PC-3 (cell line): ENCODE data around the gene PLEKHO2. TPM values are rescaled to one million over a fixed set of nuclear protein-coding genes. Genes with fewer than 3 reads are reported as not detected.

Experiments used
- ATAC-seq: fragments of 200-7000 bp; cut with Tn5 transposase; 2 replicates; pipeline ENCODE4 v1.9.1; 2020; ENCODE audit warnings: mild to moderate bottlenecking, moderate library complexity
- BruUV-seq: library from RNA; stranded (reverse); fragments of 400-500 nt; replicated peaks from 2 replicates; lab custom pipeline; 2021; lab: Mats Ljungman, UMichigan
- CTCF ChIA-PET: fragments of 300-600 bp; sonication (Branson Sonifier 250); formaldehyde crosslinking; loops from one replicate; lab custom pipeline; 2022; ENCODE audit warnings: antibody characterized with exemption; lab: Charles Lee
- POLR2A ChIA-PET: fragments of 300-600 bp; sonication (Branson Sonifier 250); formaldehyde crosslinking; loops from one replicate; lab custom pipeline; 2022; ENCODE audit warnings: antibody characterized with exemption; ENCODE audit not compliant: unreplicated experiment; lab: Charles Lee
- DNase-seq: peaks from one replicate; pipeline ENCODE4 v3.0.0-alpha.2; 2015
- H2AFZ ChIP-seq: fragments of 300-600 bp; sonication (generic); 2 replicates; pipeline ENCODE4 v1.6.0; 2016; ENCODE audit warnings: antibody characterized with exemption, low read length
- H3F3A ChIP-seq: fragments of 300-600 bp; sonication (generic); one replicate; pipeline ENCODE4 v1.6.0; 2017; ENCODE audit warnings: antibody characterized with exemption, low read length, control low read depth, mild to moderate bottlenecking; ENCODE audit not compliant: unreplicated experiment
- H3K27ac ChIP-seq: fragments of 300-600 bp; sonication (generic); 2 replicates; pipeline ENCODE4 v1.5.1; 2016; ENCODE audit warnings: mild to moderate bottlenecking, low read length
- H3K27me3 ChIP-seq: fragments of 300-600 bp; sonication (generic); 2 replicates; pipeline ENCODE4 v1.6.1; 2016; ENCODE audit warnings: low read length, mixed read lengths
- H3K36me3 ChIP-seq: fragments of 300-600 bp; sonication (generic); 2 replicates; pipeline ENCODE4 v1.6.1; 2016; ENCODE audit warnings: low read depth, mixed run types, low read length, mixed read lengths
- H3K4me1 ChIP-seq: fragments of 300-600 bp; sonication (generic); 2 replicates; pipeline ENCODE4 v1.5.1; 2016; ENCODE audit warnings: low read length; ENCODE audit not compliant: insufficient read depth
- H3K4me2 ChIP-seq: fragments of 300-600 bp; sonication (generic); 2 replicates; pipeline ENCODE4 v1.6.0; 2016; ENCODE audit warnings: low read length
- H3K4me3 ChIP-seq: fragments of 300-600 bp; sonication (generic); 2 replicates; pipeline ENCODE4 v1.5.1; 2016; ENCODE audit warnings: mild to moderate bottlenecking, low read length, mixed read lengths
- H3K79me2 ChIP-seq: fragments of 300-600 bp; sonication (generic); 2 replicates; pipeline ENCODE4 v1.6.1; 2017; ENCODE audit warnings: low read length, mixed read lengths
- H3K9ac ChIP-seq: fragments of 300-600 bp; sonication (generic); 2 replicates; pipeline ENCODE4 v1.6.0; 2016; ENCODE audit warnings: mild to moderate bottlenecking, low read length
- H3K9me2 ChIP-seq: fragments of 300-600 bp; sonication (generic); replicated peaks from 2 replicates; pipeline ENCODE4 v1.6.1; 2016; ENCODE audit warnings: mixed run types, low read length, mixed read lengths
- H3K9me3 ChIP-seq: fragments of 300-600 bp; sonication (generic); 2 replicates; pipeline ENCODE4 v1.6.1; 2016; ENCODE audit warnings: low read length, mixed read lengths
- H4K20me1 ChIP-seq: fragments of 300-600 bp; sonication (generic); 2 replicates; pipeline ENCODE4 v1.6.1; 2016; ENCODE audit warnings: low read length, mixed read lengths
- EZH2 ChIP-seq: fragments of 300-600 bp; sonication (generic); IDR thresholded peaks from one replicate; pipeline ENCODE4 v1.6.1; 2017; ENCODE audit warnings: antibody characterized with exemption, mild to moderate bottlenecking, low read length; ENCODE audit not compliant: unreplicated experiment
- EZH2phosphoT487 ChIP-seq: fragments of 300-600 bp; sonication (generic); IDR thresholded peaks from 2 replicates; pipeline ENCODE4 v1.6.1; 2018; ENCODE audit warnings: mild to moderate bottlenecking, antibody characterized with exemption, low read length, borderline replicate concordance
- intact Hi-C: fragments of 100-400 bp; cut with micrococcal nuclease; formaldehyde crosslinking; loops from 2 replicates; pipeline ENCODE4 v1.9.0; 2023
- total RNA-seq: library from RNA; depleted of rRNA; stranded (reverse); fragments of >200 nt; gene quantifications from 2 replicates; pipeline ENCODE4 v1.2.3, GENCODE V29; 2014
- TF ChIP-seq, protein P1 (sequence below): fragments of 300-600 bp; sonication (generic); conservative IDR thresholded peaks from 2 replicates; pipeline ENCODE4 v1.5.1; 2017; ENCODE audit warnings: antibody characterized with exemption, low read depth, mild to moderate bottlenecking, low read length

PLEKHO2 gene
- total RNA-seq, 1 experiment from 2014 or later = 4.3 TPM

DNA sequence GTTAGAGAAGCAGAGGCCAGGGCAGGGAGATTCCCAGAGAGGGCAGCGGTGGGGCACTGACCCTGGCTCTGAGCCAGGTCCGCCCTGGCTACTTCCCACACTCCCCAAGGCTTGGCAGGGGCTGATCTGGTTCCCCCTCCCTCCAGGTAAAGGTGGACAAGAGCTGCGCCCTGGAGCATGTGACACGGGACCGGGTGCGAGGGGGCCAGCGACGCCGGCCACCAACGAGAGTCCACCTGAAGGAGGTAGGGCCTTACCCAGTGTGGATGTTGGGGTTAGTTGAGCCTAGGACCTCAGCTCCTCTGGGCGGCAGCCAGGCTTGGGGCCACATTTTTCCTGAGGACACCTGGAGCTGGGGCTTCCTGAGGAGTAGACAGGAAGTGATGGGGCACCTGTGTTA, 19.6 kb downstream of the PLEKHO2 start:
- TF ChIP-seq EZH2 (no peak), EZH2phosphoT487 (no peak)
- TF ChIP-seq, protein P1, sequence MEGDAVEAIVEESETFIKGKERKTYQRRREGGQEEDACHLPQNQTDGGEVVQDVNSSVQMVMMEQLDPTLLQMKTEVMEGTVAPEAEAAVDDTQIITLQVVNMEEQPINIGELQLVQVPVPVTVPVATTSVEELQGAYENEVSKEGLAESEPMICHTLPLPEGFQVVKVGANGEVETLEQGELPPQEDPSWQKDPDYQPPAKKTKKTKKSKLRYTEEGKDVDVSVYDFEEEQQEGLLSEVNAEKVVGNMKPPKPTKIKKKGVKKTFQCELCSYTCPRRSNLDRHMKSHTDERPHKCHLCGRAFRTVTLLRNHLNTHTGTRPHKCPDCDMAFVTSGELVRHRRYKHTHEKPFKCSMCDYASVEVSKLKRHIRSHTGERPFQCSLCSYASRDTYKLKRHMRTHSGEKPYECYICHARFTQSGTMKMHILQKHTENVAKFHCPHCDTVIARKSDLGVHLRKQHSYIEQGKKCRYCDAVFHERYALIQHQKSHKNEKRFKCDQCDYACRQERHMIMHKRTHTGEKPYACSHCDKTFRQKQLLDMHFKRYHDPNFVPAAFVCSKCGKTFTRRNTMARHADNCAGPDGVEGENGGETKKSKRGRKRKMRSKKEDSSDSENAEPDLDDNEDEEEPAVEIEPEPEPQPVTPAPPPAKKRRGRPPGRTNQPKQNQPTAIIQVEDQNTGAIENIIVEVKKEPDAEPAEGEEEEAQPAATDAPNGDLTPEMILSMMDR = no peak
- DNase-seq (no peak), ATAC-seq (no peak)
- Histone ChIP-seq H3F3A (no peaks in the 10 kb centered on the region), H3K9ac (no peak overlapping the region), H3K79me2 (no peaks in the 10 kb centered on the region), H3K36me3 (no peaks in the 10 kb centered on the region), H3K27ac (no peak overlapping the region), H4K20me1 (no peaks in the 10 kb centered on the region), H3K4me3 (no peak overlapping the region), H3K27me3 (no peaks in the 10 kb centered on the region), H3K4me1 (no peaks in the 10 kb centered on the region), H2AFZ (no peak overlapping the region), H3K9me3 (no peaks in the 10 kb centered on the region), H3K9me2 (no peaks in the 10 kb centered on the region), H3K4me2 (no peak overlapping the region)
- POLR2A ChIA-PET = no interaction called here
- CTCF ChIA-PET = no interaction called here
- BruUV-seq = no TSS peak
- intact Hi-C loops = no loop called here

DNA sequence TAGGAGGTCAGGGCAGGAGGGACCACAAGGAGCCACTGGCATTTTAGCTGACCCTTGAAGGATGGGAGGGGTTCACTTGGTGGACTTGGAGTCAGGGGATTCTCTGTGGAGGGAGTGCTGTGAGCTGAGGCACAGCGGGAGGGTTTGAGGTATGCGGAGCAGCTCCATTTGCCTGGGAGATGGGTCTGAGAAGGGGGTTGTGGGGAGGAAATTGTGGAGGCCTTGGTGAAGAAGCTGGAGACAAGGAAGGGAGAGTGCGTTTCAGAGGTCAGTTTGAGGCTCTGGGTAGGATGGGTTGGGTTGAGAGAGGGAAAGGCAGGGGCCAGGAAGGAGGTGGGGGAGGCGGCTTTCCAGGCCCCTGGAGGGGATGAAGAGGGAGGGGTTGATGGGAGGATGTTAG, 20.2 kb downstream of the PLEKHO2 start:
- no peaks in the 10 kb centered on the region for H3K9me2 ChIP-seq
- ATAC-seq = no peak
- no peak overlapping the region for H3K4me3 ChIP-seq
- intact Hi-C loops = no loop called here
- no peak overlapping the region for H3K4me2 ChIP-seq
- H3K27ac ChIP-seq = no peak overlapping the region
- H4K20me1 ChIP-seq = no peaks in the 10 kb centered on the region
- H2AFZ ChIP-seq = no peak overlapping the region
- H3K4me1 ChIP-seq = no peaks in the 10 kb centered on the region
- no peaks in the 10 kb centered on the region for H3K9me3 ChIP-seq
- TF ChIP-seq EZH2 (no peak), EZH2phosphoT487 (no peak)
- TF ChIP-seq, protein P1 = no peak
- ChIA-PET POLR2A (no interaction called here), CTCF (no interaction called here)
- no peaks in the 10 kb centered on the region for H3K27me3 ChIP-seq
- no peak overlapping the region for H3K9ac ChIP-seq
- no peaks in the 10 kb centered on the region for H3K36me3 ChIP-seq
- DNase-seq = no peak
- no peaks in the 10 kb centered on the region for H3K79me2 ChIP-seq
- H3F3A ChIP-seq = no peaks in the 10 kb centered on the region
- no TSS peak for BruUV-seq

DNA sequence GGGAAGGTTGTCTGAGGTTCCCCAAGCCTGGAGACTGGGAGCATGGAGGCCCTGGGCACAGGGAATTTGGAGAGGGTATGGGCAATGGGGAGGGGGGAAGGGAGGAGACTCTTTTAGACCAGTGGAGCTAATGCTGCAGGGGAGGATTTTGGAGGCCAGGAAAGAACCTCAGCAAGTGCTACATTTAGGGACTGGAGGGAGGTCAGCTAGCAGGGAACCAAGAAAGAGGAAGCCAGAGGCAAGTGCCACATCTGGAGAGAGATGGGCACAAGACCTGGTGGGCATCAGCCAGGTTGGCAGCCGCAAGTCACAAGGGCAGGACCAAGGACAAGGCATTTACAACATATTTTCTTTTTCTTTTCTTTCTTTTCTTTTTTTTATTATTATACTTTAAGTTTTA, 20.7 kb downstream of the PLEKHO2 start:
- H3K4me2 ChIP-seq = no peak overlapping the region
- TF ChIP-seq, protein P1 = no peak
- TF ChIP-seq EZH2 (no peak), EZH2phosphoT487 (no peak)
- no peaks in the 10 kb centered on the region for H3K9me3 ChIP-seq
- H3F3A ChIP-seq = no peaks in the 10 kb centered on the region
- H3K9me2 ChIP-seq = no peaks in the 10 kb centered on the region
- H3K4me3 ChIP-seq = no peak overlapping the region
- H4K20me1 ChIP-seq = no peaks in the 10 kb centered on the region
- H3K4me1 ChIP-seq = no peaks in the 10 kb centered on the region
- DNase-seq = no peak
- H3K79me2 ChIP-seq = no peaks in the 10 kb centered on the region
- H3K36me3 ChIP-seq = no peaks in the 10 kb centered on the region
- no peak for ATAC-seq
- no peak overlapping the region for H2AFZ ChIP-seq
- no peak overlapping the region for H3K9ac ChIP-seq
- POLR2A ChIA-PET = no interaction called here
- no peaks in the 10 kb centered on the region for H3K27me3 ChIP-seq
- H3K27ac ChIP-seq = no peak overlapping the region
- BruUV-seq = no TSS peak
- intact Hi-C loops = no loop called here
- CTCF ChIA-PET = no interaction called here
